ENCODE data around the gene DAP.
"Not testable (repeated sequence)": the region's sequence is repeated elsewhere in the genome, so short reads cannot be mapped to it uniquely, and the experiment has no call there.

Gene DAP

DNA sequence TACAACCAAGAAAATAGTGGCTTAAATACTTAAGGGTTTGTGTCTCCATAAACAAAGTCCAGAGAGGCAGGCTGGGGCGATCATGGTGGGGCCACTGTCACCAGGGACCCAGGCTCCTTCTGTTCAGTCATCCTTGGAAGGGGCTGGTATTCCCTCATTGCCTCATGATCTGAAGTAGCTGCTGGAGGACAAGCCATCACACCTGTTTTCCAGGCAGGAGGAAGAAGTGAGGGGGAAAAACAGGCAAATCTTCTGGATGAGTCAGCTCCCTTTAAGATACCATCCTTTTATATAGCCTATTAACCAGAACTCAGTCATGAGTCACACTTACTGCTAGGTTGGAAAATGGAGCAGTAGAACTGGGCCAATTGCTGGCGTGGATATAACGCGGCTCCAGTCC, 92.3 kb downstream of the DAP start:
- Histone ChIP-seq H3K9ac (no peak overlapping the region), H3K27ac (no peak overlapping the region), H3K4me2 (no peak overlapping the region), H3K4me1 (no peaks in the 10 kb centered on the region), H3K4me3 (no peak overlapping the region), H3K27me3 (no peaks in the 10 kb centered on the region), H3K36me3 (no peaks in the 10 kb centered on the region), H4K20me1 (no peaks in the 10 kb centered on the region), H3K9me3 (no peaks in the 10 kb centered on the region)
- no peak for TF ChIP-seq Cebpa-rat (IDR thresholded peaks at IDR 0.05)

GRCh38 chr5:10667431-10668057, 93.5 kb downstream of the DAP start:
- H3K9me3 ChIP-seq: no peaks in the 10 kb centered on the region
- no peaks in the 10 kb centered on the region for H3K36me3 ChIP-seq
- H4K20me1 ChIP-seq: no peaks in the 10 kb centered on the region
- H3K4me2 ChIP-seq: no peak overlapping the region
- no peak overlapping the region for H3K9ac ChIP-seq
- H3K4me3 ChIP-seq: no peak overlapping the region
- H3K4me1 ChIP-seq: no peaks in the 10 kb centered on the region
- H3K27me3 ChIP-seq: no peaks in the 10 kb centered on the region
- TF ChIP-seq Cebpa-rat (IDR thresholded peaks at IDR 0.05): no peak
- H3K27ac ChIP-seq: no peak overlapping the region

- H3K4me2 ChIP-seq: no peak overlapping the region
- no peaks in the 10 kb centered on the region for H4K20me1 ChIP-seq
- no peaks in the 10 kb centered on the region for H3K9me3 ChIP-seq
- no peak for TF ChIP-seq Cebpa-rat (IDR thresholded peaks at IDR 0.05)
- no peaks in the 10 kb centered on the region for H3K4me1 ChIP-seq
- no peaks in the 10 kb centered on the region for H3K36me3 ChIP-seq
- H3K4me3 ChIP-seq: no peak overlapping the region
- H3K27me3 ChIP-seq: no peaks in the 10 kb centered on the region
- no peak overlapping the region for H3K9ac ChIP-seq
- H3K27ac ChIP-seq: no peak overlapping the region
Measured at GRCh38 chr5:10666531-10667299, 94.3 kb downstream of the DAP start.

DNA sequence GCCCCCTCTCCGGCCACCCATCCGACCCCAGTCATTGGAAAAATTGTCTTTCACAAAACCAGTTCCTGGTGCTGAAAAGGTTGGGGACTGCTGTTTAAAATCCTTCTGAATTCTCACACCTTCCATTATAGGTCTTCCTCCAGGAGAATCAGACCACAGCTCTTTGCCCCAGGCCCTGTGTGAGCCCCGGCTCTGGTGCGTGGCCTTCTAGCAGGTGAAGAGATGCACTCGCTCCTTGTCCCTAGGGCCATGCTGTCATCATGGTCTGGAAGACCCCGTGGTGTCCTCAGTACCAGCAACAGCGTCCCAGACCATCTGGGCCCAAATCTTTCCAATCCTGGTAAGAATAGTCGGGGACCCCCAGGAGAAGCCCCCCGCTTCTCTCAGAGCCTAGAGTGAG, 95.2 kb downstream of the DAP start:
- Histone ChIP-seq H3K36me3 (no peaks in the 10 kb centered on the region), H3K9ac (no peak overlapping the region), H3K4me1 (no peaks in the 10 kb centered on the region), H3K4me2 (no peak overlapping the region), H3K27me3 (no peaks in the 10 kb centered on the region), H4K20me1 (no peaks in the 10 kb centered on the region), H3K27ac (no peak overlapping the region), H3K4me3 (no peak overlapping the region), H3K9me3 (no peaks in the 10 kb centered on the region)
- no peak for TF ChIP-seq Cebpa-rat (IDR thresholded peaks at IDR 0.05)

GRCh38 chr5:10664180-10664769, 96.8 kb downstream of the DAP start:
- H3K27ac ChIP-seq, H3K27me3 ChIP-seq, H3K4me1 ChIP-seq, H4K20me1 ChIP-seq, H3K36me3 ChIP-seq, H3K4me2 ChIP-seq, H3K4me3 ChIP-seq, H3K9ac ChIP-seq, H3K9me3 ChIP-seq: not testable (repeated sequence)

DNA sequence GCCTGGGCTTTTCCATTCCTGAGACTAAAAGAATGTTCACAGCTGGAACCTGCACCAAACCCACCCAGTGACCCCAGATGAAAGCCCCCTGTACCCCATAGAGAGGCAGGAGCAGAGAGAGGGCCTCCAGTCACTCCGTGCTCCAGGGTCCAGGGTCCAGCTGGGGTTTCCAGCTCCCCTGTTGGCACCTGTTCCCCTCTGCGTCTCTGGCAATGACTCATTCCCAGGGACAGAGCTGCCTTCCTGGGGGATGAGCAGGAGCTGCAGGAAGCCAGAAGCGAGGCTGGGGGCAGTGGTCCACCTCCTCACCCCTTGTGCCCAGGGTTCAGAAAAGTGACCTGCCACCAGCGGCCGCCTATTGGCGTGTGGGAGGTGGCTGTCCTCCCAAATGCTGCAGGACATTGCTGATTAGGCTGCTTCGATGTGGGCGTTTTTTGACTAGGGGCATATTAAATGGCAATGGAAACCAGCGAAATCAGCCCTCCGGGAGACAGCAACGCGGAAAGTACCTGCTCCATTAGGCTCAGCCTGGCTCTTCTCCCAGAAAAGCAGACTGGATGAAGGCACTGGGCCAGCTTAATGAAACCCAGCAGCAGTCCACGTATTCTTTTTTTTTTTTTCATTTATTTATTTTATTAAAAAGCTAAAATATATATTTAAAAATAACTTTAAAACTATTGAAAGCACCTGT, 97.4 kb downstream of the DAP start:
- Histone ChIP-seq H3K4me3 (no peak overlapping the region), H3K9ac (no peak overlapping the region), H3K27me3 (no peaks in the 10 kb centered on the region), H3K4me2 (no peak overlapping the region), H3K27ac (no peak overlapping the region), H3K36me3 (no peaks in the 10 kb centered on the region), H3K9me3 (no peaks in the 10 kb centered on the region), H3K4me1 (no peaks in the 10 kb centered on the region), H4K20me1 (0 out of 2 replicates have a peak, but pooled peaks cover 1% of the 10 kb centered on the region)
- no peak for TF ChIP-seq Cebpa-rat (IDR thresholded peaks at IDR 0.05)

GRCh38 chr5:10662661-10663488, 98.2 kb downstream of the DAP start:
- Histone ChIP-seq H3K4me3 (no peak overlapping the region), H3K9ac (no peak overlapping the region), H3K9me3 (no peaks in the 10 kb centered on the region), H3K36me3 (no peaks in the 10 kb centered on the region), H4K20me1 (0 out of 2 replicates have a peak, but pooled peaks cover 8% of the 10 kb centered on the region), H3K27me3 (no peaks in the 10 kb centered on the region), H3K4me1 (no peaks in the 10 kb centered on the region), H3K4me2 (no peak overlapping the region), H3K27ac (no peak overlapping the region)
- no peak for TF ChIP-seq Cebpa-rat (IDR thresholded peaks at IDR 0.05)

GRCh38 chr5:10662083-10662482, 99.0 kb downstream of the DAP start:
- no peak overlapping the region for H3K4me3 ChIP-seq
- H3K4me1 ChIP-seq: no peaks in the 10 kb centered on the region
- no peak overlapping the region for H3K27ac ChIP-seq
- 0 out of 2 replicates have a peak, but pooled peaks cover 8% of the 10 kb centered on the region for H4K20me1 ChIP-seq
- no peak overlapping the region for H3K9ac ChIP-seq
- H3K36me3 ChIP-seq: no peaks in the 10 kb centered on the region
- H3K9me3 ChIP-seq: no peaks in the 10 kb centered on the region
- TF ChIP-seq Cebpa-rat (IDR thresholded peaks at IDR 0.05): no peak
- no peaks in the 10 kb centered on the region for H3K27me3 ChIP-seq
- H3K4me2 ChIP-seq: no peak overlapping the region

DNA sequence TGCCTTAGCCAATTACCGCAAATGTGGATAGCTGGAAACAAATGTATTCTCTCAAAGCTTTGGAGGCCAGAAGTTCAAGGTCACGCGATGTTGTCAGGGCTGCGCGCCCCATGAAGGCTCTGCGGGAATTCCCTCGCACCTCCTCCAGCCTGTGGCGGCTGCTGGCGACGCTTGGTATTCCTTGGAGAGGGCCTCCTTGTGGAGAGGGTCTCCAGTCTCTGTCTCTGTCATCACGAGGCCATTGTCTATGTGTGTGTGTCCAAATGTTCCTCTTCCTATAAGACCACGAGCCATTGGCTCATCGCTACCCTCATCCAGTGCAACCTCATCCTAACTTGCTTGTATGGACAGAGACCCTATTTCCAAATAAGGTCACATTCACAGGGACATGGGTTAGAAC, 99.6 kb downstream of the DAP start:
- H3K27me3 ChIP-seq: no peaks in the 10 kb centered on the region
- H4K20me1 ChIP-seq: peaks cover 12% of the 10 kb centered on the region
- H3K4me2 ChIP-seq: no peak overlapping the region
- H3K36me3 ChIP-seq: peaks cover 2% of the 10 kb centered on the region
- H3K9ac ChIP-seq: no peak overlapping the region
- no peak for TF ChIP-seq Cebpa-rat (IDR thresholded peaks at IDR 0.05)
- no peak overlapping the region for H3K4me3 ChIP-seq
- H3K4me1 ChIP-seq: no peaks in the 10 kb centered on the region
- H3K9me3 ChIP-seq: no peaks in the 10 kb centered on the region
- H3K27ac ChIP-seq: no peak overlapping the region
